Immature natural killer cell (primary cell): ENCODE results near the gene UBXN7. TPM values are rescaled to one million over a fixed set of nuclear protein-coding genes. Genes with fewer than 3 reads are reported as not detected.
"Not testable (repeated sequence)": the region's sequence is repeated elsewhere in the genome, so short reads cannot be mapped to it uniquely, and the experiment has no call there.

Experiments
- DNase-seq, 3 donors: peaks; one replicate each; pipeline ENCODE4 v3.0.0; 2022; ENCODE audit warnings: mixed read lengths in 1 of 3
- H3K27ac Mint-ChIP-seq, 6 donors: one replicate each; pipeline ENCODE4 v1.8.0; 2020; ENCODE audit warnings: mixed read lengths in 6 of 6, mild to moderate bottlenecking in 5 of 6, inconsistent platforms in 4 of 6, moderate library complexity in 3 of 6
- H3K27me3 Mint-ChIP-seq, 3 donors: one replicate each; pipeline ENCODE4 v1.8.0; 2020 to 2021; ENCODE audit warnings: low read depth in 3 of 3, mild to moderate bottlenecking in 3 of 3, mixed read lengths in 3 of 3, moderate library complexity in 3 of 3, inconsistent platforms in 1 of 3
- H3K36me3 Mint-ChIP-seq, 3 donors: one replicate each; pipeline ENCODE4 v1.8.0; 2020; ENCODE audit warnings: mixed read lengths in 3 of 3, inconsistent platforms in 2 of 3, mild to moderate bottlenecking in 2 of 3
- H3K4me1 Mint-ChIP-seq, 2 donors: one replicate each; pipeline ENCODE4 v1.8.0; 2020; ENCODE audit warnings: inconsistent platforms in 2 of 2, mild to moderate bottlenecking in 2 of 2, mixed read lengths in 2 of 2, moderate library complexity in 1 of 2
- H3K4me3 Mint-ChIP-seq, 5 donors: one replicate each; pipeline ENCODE4 v1.8.0; 2020; ENCODE audit warnings: mild to moderate bottlenecking in 5 of 5, mixed read lengths in 5 of 5, inconsistent platforms in 3 of 5, moderate library complexity in 3 of 5
- H3K9me3 Mint-ChIP-seq, 6 donors: one replicate each; pipeline ENCODE4 v1.8.0; 2020; ENCODE audit warnings: mild to moderate bottlenecking in 6 of 6, mixed read lengths in 6 of 6, inconsistent platforms in 4 of 6, moderate library complexity in 3 of 6
- polyA plus RNA-seq, 3 donors: library from polyadenylated mRNA; unstranded; fragments of 300-500 nt; fragmentation: Illumina TruSeq; gene quantifications; one replicate each; pipeline ENCODE4 v1.2.3, GENCODE V29; 2021

The UBXN7 gene
- 10 to 100 TPM; 13.8 to 36.7 (median 18.5) TPM for polyA plus RNA-seq

GRCh38 chr3:196432137-196432879 is at the start of gene UBXN7:
Gene UBXN7 (minus strand): TSS chr3:196432427. CDS start chr3:196432399, 28 bp downstream.
- Mint-ChIP-seq H3K4me1 (peaks cover 34 to 46% of the 10 kb centered on the region in 2 donors), H3K9me3 (no peaks in the 10 kb centered on the region), H3K27ac (peak within 1 kb of the TSS; percentile 50 to 97 (median 88))

GRCh38 chr3:196477678-196478077 is 45.5 kb upstream of the UBXN7 start:
- H3K36me3 Mint-ChIP-seq, result peaks cover 11 to 40% (median 15%) of the 10 kb centered on the region in 3 donors
- no peak for DNase-seq
- no peak overlapping the region for H3K27ac Mint-ChIP-seq
- no peaks in the 10 kb centered on the region for H3K9me3 Mint-ChIP-seq
- H3K4me1 Mint-ChIP-seq, result peaks cover 0 to 5% of the 10 kb centered on the region in 2 donors
- H3K4me3 Mint-ChIP-seq, result no peak overlapping the region
- no peaks in the 10 kb centered on the region for H3K27me3 Mint-ChIP-seq

More at GRCh38 chr3:196432137-196432879, at the start of gene UBXN7:
- Mint-ChIP-seq H3K36me3 (no peaks in the 10 kb centered on the region), H3K27me3 (peaks cover 8 to 14% (median 13%) of the 10 kb centered on the region in 3 donors), H3K4me3 (peak within 1 kb of the TSS; percentile 82 to 93 (median 83))
- DNase-seq, result peak; percentile 95 to 97 (median 95)

- H3K4me3 Mint-ChIP-seq, result no peak overlapping the region
- H3K27me3 Mint-ChIP-seq, result no peaks in the 10 kb centered on the region
- peak overlapping the region in 3 of 6 donors; percentile 19 to 78 (median 20) for H3K27ac Mint-ChIP-seq
- H3K9me3 Mint-ChIP-seq, result no peaks in the 10 kb centered on the region
- peaks cover 21 to 30% of the 10 kb centered on the region in 2 donors for H3K4me1 Mint-ChIP-seq
- DNase-seq, result no peak
- peaks cover 3 to 24% (median 12%) of the 10 kb centered on the region in 3 donors for H3K36me3 Mint-ChIP-seq
These were observed 40.1 kb upstream of the UBXN7 start for GRCh38 chr3:196472286-196472685.

DNA sequence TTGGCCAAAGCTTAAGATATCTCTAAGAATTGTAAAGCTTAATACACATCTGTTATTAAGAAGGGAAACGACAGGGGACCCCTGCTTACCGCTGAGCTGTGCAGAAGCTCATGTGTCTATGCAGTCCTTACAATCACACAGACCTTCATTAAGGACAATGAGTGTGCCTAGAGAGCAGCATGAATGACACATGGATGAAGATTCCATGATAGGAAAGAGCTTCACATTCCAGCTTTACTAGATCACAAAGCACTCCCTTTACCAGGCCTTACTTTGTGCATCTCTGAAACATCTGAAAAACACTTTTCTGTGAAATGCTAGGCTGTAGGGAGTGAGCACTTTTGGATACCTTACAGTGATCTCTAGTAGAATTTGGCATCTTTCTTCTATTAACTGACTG is 39.3 kb upstream of the UBXN7 start:
- Mint-ChIP-seq H3K36me3 (peaks cover 3 to 18% (median 12%) of the 10 kb centered on the region in 3 donors), H3K9me3 (no peaks in the 10 kb centered on the region), H3K27me3 (no peaks in the 10 kb centered on the region), H3K27ac (peak overlapping the region in 2 of 6 donors; percentile 1 to 78), H3K4me3 (no peak overlapping the region), H3K4me1 (peaks cover 21 to 30% of the 10 kb centered on the region in 2 donors)
- DNase-seq, result no peak

GRCh38 chr3:196470182-196470581 is 38.0 kb upstream of the UBXN7 start:
- not testable (repeated sequence) for H3K27me3 Mint-ChIP-seq, H3K4me3 Mint-ChIP-seq, DNase-seq, H3K9me3 Mint-ChIP-seq, H3K27ac Mint-ChIP-seq
- H3K36me3 Mint-ChIP-seq, result peaks cover 3 to 17% (median 12%) of the 10 kb centered on the region in 3 donors
- H3K4me1 Mint-ChIP-seq, result peaks cover 21 to 30% of the 10 kb centered on the region in 2 donors

DNA sequence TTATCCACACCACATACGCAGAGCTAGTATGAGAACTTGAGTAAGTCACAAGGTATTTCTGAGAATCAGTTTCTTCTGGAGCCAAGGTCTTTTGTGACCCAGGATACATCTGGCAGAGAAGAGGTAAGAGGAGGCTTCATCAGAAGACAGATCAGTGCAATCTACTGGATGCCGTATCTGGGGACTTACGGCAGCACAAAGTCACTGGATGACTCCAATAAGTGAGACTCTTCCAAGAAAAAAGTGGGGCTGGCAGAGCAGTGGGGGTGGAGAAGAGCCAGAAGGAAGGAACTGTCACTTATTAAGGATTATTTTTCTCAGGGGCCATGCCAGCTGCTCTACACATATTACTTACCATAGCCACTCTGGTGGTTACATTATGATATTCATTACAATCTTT is 31.6 kb upstream of the UBXN7 start:
- H3K36me3 Mint-ChIP-seq, result peaks cover 0 to 6% (median 5%) of the 10 kb centered on the region in 3 donors
- H3K4me3 Mint-ChIP-seq, result no peak overlapping the region
- H3K4me1 Mint-ChIP-seq, result peaks cover 3 to 4% of the 10 kb centered on the region in 2 donors
- no peak for DNase-seq
- peaks cover 0 to 2% (median 0%) of the 10 kb centered on the region in 3 donors for H3K27me3 Mint-ChIP-seq
- no peak overlapping the region for H3K27ac Mint-ChIP-seq
- H3K9me3 Mint-ChIP-seq, result no peaks in the 10 kb centered on the region

DNA sequence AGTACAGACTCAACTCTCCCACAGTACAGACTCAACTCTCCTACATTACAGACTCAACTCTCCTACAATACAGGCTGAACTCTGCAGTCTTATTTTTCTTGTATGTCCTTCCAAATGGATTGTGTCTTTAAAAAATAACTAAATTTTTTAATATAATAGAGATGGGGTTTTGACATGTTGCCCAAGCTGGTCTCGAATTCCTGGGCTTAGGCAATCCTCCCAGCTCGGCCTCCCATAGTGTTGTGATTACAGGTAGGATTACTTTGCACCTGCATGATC is 31.2 kb upstream of the UBXN7 start:
- Mint-ChIP-seq H3K9me3 (no peaks in the 10 kb centered on the region), H3K27me3 (peaks cover 0 to 2% (median 0%) of the 10 kb centered on the region in 3 donors), H3K4me3 (no peak overlapping the region), H3K27ac (no peak overlapping the region), H3K36me3 (peaks cover 0 to 6% (median 5%) of the 10 kb centered on the region in 3 donors), H3K4me1 (peaks cover under 1 to 3% of the 10 kb centered on the region in 2 donors)
- DNase-seq, result no peak

- not testable (repeated sequence) for H3K9me3 Mint-ChIP-seq, H3K27me3 Mint-ChIP-seq, DNase-seq, H3K27ac Mint-ChIP-seq, H3K4me1 Mint-ChIP-seq, H3K36me3 Mint-ChIP-seq, H3K4me3 Mint-ChIP-seq
These were observed 30.7 kb upstream of the UBXN7 start for GRCh38 chr3:196462680-196463477.

DNA sequence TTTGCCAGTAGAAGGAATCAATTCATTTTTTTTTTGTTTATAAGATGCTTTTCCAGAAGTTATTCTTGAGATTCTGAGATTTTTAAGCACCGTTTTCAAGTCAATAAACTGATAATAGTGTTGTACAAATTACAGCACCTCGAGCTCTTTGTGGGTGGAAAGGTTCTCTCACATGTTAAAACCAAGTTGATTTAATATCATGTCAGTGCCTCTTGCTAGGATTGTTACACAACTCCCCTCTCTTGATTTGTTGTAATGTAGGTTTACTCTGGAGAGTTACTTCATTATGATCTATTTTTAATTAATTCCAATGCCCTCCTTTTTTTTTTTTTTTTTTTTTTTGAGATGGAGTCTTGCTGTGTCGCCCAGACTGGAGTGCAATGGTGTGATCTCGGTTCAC is 25.8 kb upstream of the UBXN7 start:
- H3K36me3 Mint-ChIP-seq, result peaks cover 0 to 5% (median 0%) of the 10 kb centered on the region in 3 donors
- H3K4me1 Mint-ChIP-seq, result peaks cover 11 to 13% of the 10 kb centered on the region in 2 donors
- H3K4me3 Mint-ChIP-seq, result no peak overlapping the region
- no peak for DNase-seq
- no peaks in the 10 kb centered on the region for H3K9me3 Mint-ChIP-seq
- peaks cover 0 to 2% (median 0%) of the 10 kb centered on the region in 3 donors for H3K27me3 Mint-ChIP-seq
- peak overlapping the region in 5 of 6 donors; percentile 66 to 85 (median 74) for H3K27ac Mint-ChIP-seq

DNA sequence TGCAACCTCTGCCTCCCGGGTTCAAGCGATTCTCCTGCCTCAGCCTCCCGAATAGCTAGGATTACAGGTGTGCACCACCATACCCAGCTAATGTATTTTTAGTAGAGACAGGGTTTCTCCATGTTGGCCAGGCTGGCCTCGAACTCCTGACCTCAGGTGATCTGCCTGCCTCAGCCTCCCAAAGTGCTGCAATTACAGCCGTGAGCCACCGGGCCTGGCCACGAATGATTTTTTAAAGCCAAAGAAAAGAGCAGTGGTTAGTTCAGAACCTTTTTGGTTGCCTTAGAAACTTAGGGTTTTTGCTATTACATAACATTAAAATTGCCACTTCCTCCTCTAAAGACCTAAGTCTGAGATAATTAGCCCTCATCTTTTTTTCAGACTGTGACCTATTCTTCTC is 25.2 kb upstream of the UBXN7 start:
- Mint-ChIP-seq H3K4me1 (peaks cover 11 to 13% of the 10 kb centered on the region in 2 donors), H3K27ac (peak overlapping the region; percentile 61 to 85 (median 76)), H3K4me3 (peak overlapping the region in 2 of 5 donors; percentile 36 to 42)
- H3K36me3 Mint-ChIP-seq, H3K9me3 Mint-ChIP-seq, H3K27me3 Mint-ChIP-seq: not testable (repeated sequence)
- peak; percentile 25 to 52 (median 32) for DNase-seq

GRCh38 chr3:196454935-196455334 is 22.7 kb upstream of the UBXN7 start:
- no peak overlapping the region for H3K27ac Mint-ChIP-seq
- peaks cover 0 to 10% (median 2%) of the 10 kb centered on the region in 3 donors for H3K36me3 Mint-ChIP-seq
- H3K27me3 Mint-ChIP-seq, result peaks cover 0 to under 1% (median 0%) of the 10 kb centered on the region in 3 donors
- H3K4me1 Mint-ChIP-seq, result peaks cover 11 to 13% of the 10 kb centered on the region in 2 donors
- DNase-seq, result no peak
- no peak overlapping the region for H3K4me3 Mint-ChIP-seq
- no peaks in the 10 kb centered on the region for H3K9me3 Mint-ChIP-seq

DNA sequence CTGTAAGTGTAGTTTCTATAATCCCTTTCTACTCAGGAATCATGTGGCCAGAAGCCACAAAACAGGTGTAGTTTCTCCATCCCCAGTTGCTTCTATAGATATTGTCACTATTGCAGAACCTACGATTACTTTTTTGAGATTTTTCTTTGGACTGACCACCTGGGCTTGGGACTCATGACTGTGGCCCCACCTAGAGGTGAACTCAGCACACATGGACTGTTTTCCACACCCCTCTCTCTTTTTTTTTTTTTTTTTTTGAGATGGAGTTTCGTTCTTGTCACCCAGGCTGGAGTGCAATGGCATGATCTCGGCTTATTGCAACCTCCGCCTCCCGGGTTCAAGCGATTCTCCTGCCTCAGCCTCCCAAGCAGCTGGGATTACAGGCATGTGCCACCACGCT is 13.2 kb upstream of the UBXN7 start:
- not testable (repeated sequence) for H3K27me3 Mint-ChIP-seq, H3K36me3 Mint-ChIP-seq, H3K4me1 Mint-ChIP-seq, H3K27ac Mint-ChIP-seq, H3K4me3 Mint-ChIP-seq, DNase-seq, H3K9me3 Mint-ChIP-seq

GRCh38 chr3:196444500-196444894 is 12.3 kb upstream of the UBXN7 start:
- Mint-ChIP-seq H3K4me3 (no peak overlapping the region), H3K9me3 (no peaks in the 10 kb centered on the region), H3K4me1 (no peaks in the 10 kb centered on the region), H3K27me3 (peaks cover 0 to 2% (median 0%) of the 10 kb centered on the region in 3 donors), H3K27ac (no peak overlapping the region), H3K36me3 (no peaks in the 10 kb centered on the region)
- DNase-seq, result no peak

DNA sequence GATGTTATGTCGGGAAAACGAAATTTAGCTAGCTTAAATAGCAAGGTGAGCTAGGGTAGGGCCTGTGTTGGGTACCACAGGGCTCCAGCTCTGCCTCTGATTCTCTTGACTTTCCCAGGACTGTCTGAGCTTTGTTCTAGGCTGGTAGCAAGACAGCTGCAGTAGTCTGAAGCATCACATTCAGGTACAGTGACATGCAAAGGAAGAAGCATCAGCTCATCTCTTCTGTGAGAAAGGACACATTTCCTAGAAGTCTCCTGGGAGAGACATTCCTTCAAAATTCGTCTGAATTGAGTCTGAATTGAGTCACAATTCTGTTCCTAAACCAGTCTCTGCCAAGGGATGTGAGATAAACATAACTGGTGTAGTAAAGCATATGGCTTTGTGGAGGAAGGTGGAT is 8.5 kb upstream of the UBXN7 start:
- H3K27ac Mint-ChIP-seq, result no peak overlapping the region
- DNase-seq, result no peak
- H3K4me3 Mint-ChIP-seq, result no peak overlapping the region
- H3K27me3 Mint-ChIP-seq, result peaks cover 0 to 2% (median 0%) of the 10 kb centered on the region in 3 donors
- H3K36me3 Mint-ChIP-seq, result no peaks in the 10 kb centered on the region
- H3K9me3 Mint-ChIP-seq, result no peaks in the 10 kb centered on the region
- no peaks in the 10 kb centered on the region for H3K4me1 Mint-ChIP-seq
